DOHH2 (cell line): ENCODE results near the gene ZDHHC18.

Source experiments
- H3F3A ChIP-seq: fragments of 200-600 bp; sonication (generic), shearing (Covaris generic); 2 replicates; pipeline ENCODE4 v1.6.0; 2016; ENCODE audit warnings: antibody characterized with exemption, mild to moderate bottlenecking; ENCODE audit not compliant: control insufficient read depth, insufficient read depth
- H3K27ac ChIP-seq: fragments of 200-600 bp; sonication (generic); 2 replicates; pipeline ENCODE4 v1.5.1; 2014; ENCODE audit warnings: low read depth, mild to moderate bottlenecking, low read length, moderate library complexity
- H3K27me3 ChIP-seq: fragments of 200-600 bp; sonication (generic); 2 replicates; pipeline ENCODE4 v1.6.1; 2014; ENCODE audit warnings: mild to moderate bottlenecking, low read length, mixed read lengths; ENCODE audit not compliant: control insufficient read depth
- H3K36me3 ChIP-seq: fragments of 200-600 bp; sonication (generic); 2 replicates; pipeline ENCODE4 v1.6.1; 2014; ENCODE audit warnings: mild to moderate bottlenecking, low read length, moderate library complexity, mixed read lengths; ENCODE audit not compliant: control insufficient read depth
- H3K4me1 ChIP-seq: fragments of 200-600 bp; sonication (generic); 2 replicates; pipeline ENCODE4 v1.6.1; 2014; ENCODE audit warnings: mild to moderate bottlenecking, low read length, mixed read lengths; ENCODE audit not compliant: control insufficient read depth
- H3K4me2 ChIP-seq: fragments of 200-600 bp; sonication (generic); 2 replicates; pipeline ENCODE4 v1.6.0; 2014; ENCODE audit warnings: mild to moderate bottlenecking, low read length, moderate library complexity
- H3K4me3 ChIP-seq: fragments of 200-600 bp; sonication (generic); 2 replicates; pipeline ENCODE4 v1.5.1; 2014; ENCODE audit warnings: mild to moderate bottlenecking, low read length, mixed read lengths
- H3K79me2 ChIP-seq: fragments of 200-600 bp; sonication (generic); 2 replicates; pipeline ENCODE4 v1.6.1; 2014; ENCODE audit warnings: mild to moderate bottlenecking, low read length, mixed read lengths; ENCODE audit not compliant: control insufficient read depth
- H3K9me2 ChIP-seq: fragments of 200-600 bp; sonication (generic); replicated peaks from 2 replicates; pipeline ENCODE4 v1.6.1; 2014; ENCODE audit warnings: mild to moderate bottlenecking, low read length, mixed read lengths; ENCODE audit not compliant: control insufficient read depth
- H3K9me3 ChIP-seq: fragments of 200-600 bp; sonication (generic); 2 replicates; pipeline ENCODE4 v1.6.1; 2014; ENCODE audit warnings: antibody characterized with exemption, low read length, mixed read lengths; ENCODE audit not compliant: control insufficient read depth, insufficient read depth
- H4K20me1 ChIP-seq: fragments of 200-600 bp; sonication (generic); 2 replicates; pipeline ENCODE4 v1.6.0; 2014; ENCODE audit warnings: low read depth, mild to moderate bottlenecking, antibody characterized with exemption, low read length, moderate library complexity; ENCODE audit not compliant: control insufficient read depth, insufficient read depth
- EZH2phosphoT487 ChIP-seq: fragments of 200-600 bp; sonication (generic); IDR thresholded peaks from 2 replicates; pipeline ENCODE4 v1.6.1; 2017; ENCODE audit warnings: borderline replicate concordance, mild to moderate bottlenecking, antibody characterized with exemption, low read length, moderate library complexity, mixed read lengths
- TF ChIP-seq, protein P1 (sequence below): fragments of 200-600 bp; sonication (generic); IDR thresholded peaks from one replicate; pipeline ENCODE4 v1.5.1; 2014; ENCODE audit warnings: antibody characterized with exemption, mild to moderate bottlenecking, low read depth, low read length; ENCODE audit not compliant: poor library complexity, severe bottlenecking

Gene ZDHHC18

DNA sequence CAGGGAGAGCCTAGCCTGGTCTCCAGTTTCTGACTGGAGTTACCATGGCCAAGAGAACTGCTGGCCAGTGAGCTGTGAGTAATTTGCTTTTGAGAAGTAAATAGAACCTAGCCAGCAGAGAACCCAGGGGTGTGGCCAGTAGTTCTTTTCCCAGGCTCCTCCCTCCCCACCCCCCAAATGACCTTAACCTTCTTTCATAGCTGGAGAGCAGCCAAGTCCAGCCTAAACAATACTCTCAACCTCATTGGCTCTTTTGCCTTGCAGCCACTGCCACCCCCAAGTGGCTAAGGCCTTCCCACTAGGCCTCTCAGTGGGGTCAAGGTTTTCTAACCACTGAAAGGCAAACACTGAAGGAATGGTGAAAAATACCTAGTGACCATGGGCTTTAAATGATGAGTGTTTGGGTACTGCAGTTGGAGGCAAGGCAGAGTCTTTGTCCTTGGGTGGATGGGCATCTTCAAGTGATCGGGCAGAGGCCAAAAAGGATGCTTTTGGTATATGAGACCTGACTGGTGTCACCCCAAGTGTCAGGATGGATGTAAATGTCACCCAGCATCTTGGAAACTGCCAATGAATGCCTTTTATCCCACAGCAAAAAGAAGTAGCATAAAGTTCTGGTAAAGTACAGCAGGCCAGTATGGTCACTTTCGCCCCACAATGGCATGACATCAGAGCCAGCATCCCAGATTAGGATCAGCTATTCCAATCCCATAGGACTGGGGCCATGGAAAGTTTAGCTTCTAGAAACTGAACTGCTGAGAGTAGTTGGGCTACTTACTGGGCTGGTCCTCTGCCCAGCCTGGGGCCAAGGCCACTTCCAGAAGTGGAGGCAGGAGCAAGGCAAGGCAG is 42.2 kb upstream of the ZDHHC18 start:
- H3K9me3 ChIP-seq, result no peaks in the 10 kb centered on the region
- peaks cover 65% of the 10 kb centered on the region for H3F3A ChIP-seq
- H3K36me3 ChIP-seq, result peaks cover 53% of the 10 kb centered on the region
- peaks cover 74% of the 10 kb centered on the region for H3K4me1 ChIP-seq
- no peaks in the 10 kb centered on the region for H4K20me1 ChIP-seq
- TF ChIP-seq EZH2phosphoT487, result no peak
- TF ChIP-seq, protein P1, sequence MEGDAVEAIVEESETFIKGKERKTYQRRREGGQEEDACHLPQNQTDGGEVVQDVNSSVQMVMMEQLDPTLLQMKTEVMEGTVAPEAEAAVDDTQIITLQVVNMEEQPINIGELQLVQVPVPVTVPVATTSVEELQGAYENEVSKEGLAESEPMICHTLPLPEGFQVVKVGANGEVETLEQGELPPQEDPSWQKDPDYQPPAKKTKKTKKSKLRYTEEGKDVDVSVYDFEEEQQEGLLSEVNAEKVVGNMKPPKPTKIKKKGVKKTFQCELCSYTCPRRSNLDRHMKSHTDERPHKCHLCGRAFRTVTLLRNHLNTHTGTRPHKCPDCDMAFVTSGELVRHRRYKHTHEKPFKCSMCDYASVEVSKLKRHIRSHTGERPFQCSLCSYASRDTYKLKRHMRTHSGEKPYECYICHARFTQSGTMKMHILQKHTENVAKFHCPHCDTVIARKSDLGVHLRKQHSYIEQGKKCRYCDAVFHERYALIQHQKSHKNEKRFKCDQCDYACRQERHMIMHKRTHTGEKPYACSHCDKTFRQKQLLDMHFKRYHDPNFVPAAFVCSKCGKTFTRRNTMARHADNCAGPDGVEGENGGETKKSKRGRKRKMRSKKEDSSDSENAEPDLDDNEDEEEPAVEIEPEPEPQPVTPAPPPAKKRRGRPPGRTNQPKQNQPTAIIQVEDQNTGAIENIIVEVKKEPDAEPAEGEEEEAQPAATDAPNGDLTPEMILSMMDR, result no peak
- no peak overlapping the region for H3K4me3 ChIP-seq
- peaks cover 22% of the 10 kb centered on the region for H3K79me2 ChIP-seq
- peak overlapping the region; percentile 92 for H3K27ac ChIP-seq
- H3K27me3 ChIP-seq, result no peaks in the 10 kb centered on the region
- no peaks in the 10 kb centered on the region for H3K9me2 ChIP-seq
- no peak overlapping the region for H3K4me2 ChIP-seq

DNA sequence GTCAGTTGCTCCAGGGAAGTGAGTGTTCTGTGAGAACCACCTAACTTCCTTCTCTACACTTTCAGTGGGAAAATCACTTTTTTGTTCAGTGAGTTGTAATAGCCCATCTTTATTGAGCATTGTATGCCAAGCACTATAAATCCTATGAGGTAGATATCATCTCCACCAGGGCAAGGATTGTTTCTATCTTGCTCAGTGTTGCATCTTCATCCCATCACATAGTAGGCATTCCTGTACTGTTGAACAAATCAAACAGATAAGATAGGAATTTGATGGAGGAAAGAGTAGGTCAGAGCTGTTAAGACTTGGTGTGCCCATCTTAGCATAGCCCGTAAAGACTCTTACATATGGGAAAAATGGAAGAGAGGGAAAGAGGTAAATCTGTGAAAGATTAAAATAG is 41.6 kb upstream of the ZDHHC18 start:
- Histone ChIP-seq H3K27ac (peak overlapping the region; percentile 92), H3K36me3 (peaks cover 47% of the 10 kb centered on the region), H3K9me3 (no peaks in the 10 kb centered on the region), H3K4me3 (no peak overlapping the region), H3K4me2 (no peak overlapping the region), H3K79me2 (peaks cover 18% of the 10 kb centered on the region), H3K4me1 (peaks cover 80% of the 10 kb centered on the region), H3K27me3 (no peaks in the 10 kb centered on the region), H3F3A (peaks cover 65% of the 10 kb centered on the region), H4K20me1 (no peaks in the 10 kb centered on the region), H3K9me2 (no peaks in the 10 kb centered on the region)
- no peak for TF ChIP-seq EZH2phosphoT487
- TF ChIP-seq, protein P1, result no peak

DNA sequence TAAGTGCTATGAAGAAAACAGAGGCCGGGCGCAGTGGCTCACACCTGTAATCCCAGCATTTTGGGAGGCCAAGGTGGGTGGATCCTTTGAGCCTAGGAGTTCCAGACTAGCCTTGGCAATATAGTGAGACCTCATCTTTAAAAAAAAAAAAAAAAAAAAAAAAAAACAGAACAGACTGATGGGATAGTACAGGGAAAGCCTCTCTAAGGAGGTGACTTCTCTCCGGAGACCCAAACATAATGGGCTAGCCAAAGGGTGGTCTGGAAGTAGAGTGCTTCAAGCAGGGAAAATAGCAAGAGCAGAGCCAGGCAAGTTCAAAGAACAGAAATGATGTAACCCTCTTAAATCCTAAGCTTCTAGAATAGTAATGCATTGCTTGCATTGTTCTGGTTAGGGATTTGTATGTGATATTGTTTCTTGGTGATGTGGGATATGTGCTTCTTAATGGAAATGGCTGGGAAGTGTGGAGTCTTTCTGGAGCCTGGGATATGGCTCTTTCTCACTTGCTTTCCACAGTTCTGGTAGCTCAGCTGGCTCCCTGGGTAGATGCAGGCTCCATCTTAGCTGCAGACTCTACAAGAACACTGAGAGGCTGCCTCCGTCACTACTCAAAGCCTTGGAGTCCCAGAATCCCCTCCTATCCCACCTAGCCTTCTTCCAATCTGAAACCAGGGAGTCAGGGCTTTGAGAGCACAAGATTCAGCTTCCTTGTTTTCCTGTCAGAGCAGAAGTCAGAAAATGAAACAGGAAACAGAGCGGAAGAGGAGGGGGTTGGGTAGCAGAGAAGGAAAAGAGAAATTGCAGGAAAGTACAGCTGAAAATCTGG is 40.7 kb upstream of the ZDHHC18 start:
- no peak for TF ChIP-seq EZH2phosphoT487
- TF ChIP-seq, protein P1, result no peak
- Histone ChIP-seq H3K79me2 (peaks cover 11% of the 10 kb centered on the region), H3K36me3 (peaks cover 37% of the 10 kb centered on the region), H3K27ac (peak overlapping the region; percentile 92), H3K4me3 (peak overlapping the region; percentile 90), H3K27me3 (no peaks in the 10 kb centered on the region), H3K4me1 (peaks cover 73% of the 10 kb centered on the region), H3K4me2 (peak overlapping the region; percentile 76), H3K9me2 (no peaks in the 10 kb centered on the region), H3K9me3 (no peaks in the 10 kb centered on the region), H3F3A (peaks cover 61% of the 10 kb centered on the region), H4K20me1 (no peaks in the 10 kb centered on the region)
